B cell (primary cell): ENCODE measurements around the gene IMMP2L. TPM values are rescaled to one million over a fixed set of nuclear protein-coding genes. Genes with fewer than 3 reads are reported as not detected.

ENCODE experiments used
- ATAC-seq: fragments of 200-7000 bp; cut with Tn5 transposase; one replicate; pipeline ENCODE4 v1.10.0; 2021; ENCODE audit warnings: low read depth, mild to moderate bottlenecking, moderate number of reproducible peaks, moderate library complexity
- CTCF ChIA-PET: fragments of 350-600 bp; sonication (Branson Sonifier 250); formaldehyde crosslinking; loops from one replicate; lab custom pipeline; 2021; ENCODE audit warnings: antibody characterized with exemption, inconsistent platforms; lab: Charles Lee
- POLR2A ChIA-PET: fragments of 350-600 bp; sonication (Branson Sonifier 250); formaldehyde crosslinking; loops from one replicate; lab custom pipeline; 2021; ENCODE audit warnings: antibody characterized with exemption; lab: Charles Lee
- DNase-seq: peaks from one replicate; pipeline ENCODE4 v3.0.0; 2013
- H2AFZ ChIP-seq: 2 replicates; pipeline ENCODE4 v1.6.1; 2012; ENCODE audit warnings: mild to moderate bottlenecking, low read depth, low read length; ENCODE audit not compliant: insufficient read depth, poor library complexity, severe bottlenecking
- H3K27ac ChIP-seq, 2 donors: 1 replicate in 1 of 2; 2 replicates in 1 of 2; pipeline ENCODE4 v1.5.1; 2012 to 2013; ENCODE audit warnings: low read length in 2 of 2, mild to moderate bottlenecking in 2 of 2, moderate library complexity in 1 of 2
- H3K27me3 ChIP-seq, 4 experiments: fragments of 200-600 bp in 1 of 4; sonication (generic) in 1 of 4; replicated peaks in 1 of 4; 1 replicate in 2 of 4; 2 replicates in 2 of 4; pipeline versions ENCODE4 v1.6.1 to v1.7.0; 2013 to 2016; ENCODE audit warnings: low read length in 3 of 4, mild to moderate bottlenecking in 2 of 4, mixed read lengths in 1 of 4, moderate library complexity in 1 of 4; ENCODE audit not compliant: insufficient read depth in 4 of 4, control insufficient read depth in 3 of 4; ENCODE audit errors: control extremely low read depth in 1 of 4
- H3K36me3 ChIP-seq, 2 experiments: replicated peaks in 1 of 2; 1 replicate in 1 of 2; 2 replicates in 1 of 2; pipeline versions ENCODE4 v1.6.1 to v1.7.1; 2013; ENCODE audit warnings: low read length in 1 of 2; ENCODE audit not compliant: insufficient read depth in 2 of 2, control insufficient read depth in 1 of 2; ENCODE audit errors: control extremely low read depth in 1 of 2, extremely low read depth in 1 of 2
- H3K4me1 ChIP-seq, 2 donors: fragments of 200-600 bp in 1 of 2; sonication (generic) in 1 of 2; 1 replicate in 1 of 2; 2 replicates in 1 of 2; pipeline versions ENCODE4 v1.5.1 to v1.6.1; 2013 to 2017; ENCODE audit warnings: low read length in 2 of 2; ENCODE audit not compliant: control insufficient read depth in 2 of 2, insufficient read depth in 2 of 2
- H3K4me2 ChIP-seq: replicated peaks from 2 replicates; pipeline ENCODE3; 2012; ENCODE audit warnings: mild to moderate bottlenecking, low read depth, low read length; ENCODE audit not compliant: poor library complexity, severe bottlenecking
- H3K4me3 ChIP-seq, 5 experiments: fragments of 200-600 bp in 1 of 5; sonication (generic) in 1 of 5; 1 replicate in 3 of 5; 2 replicates in 2 of 5; pipeline versions ENCODE4 v1.5.1 to v1.7.0; 2011 to 2016; ENCODE audit warnings: low read length in 4 of 5, mild to moderate bottlenecking in 4 of 5, low read depth in 2 of 5, control low read depth in 1 of 5, moderate library complexity in 1 of 5; ENCODE audit not compliant: insufficient read depth in 1 of 5; ENCODE audit errors: control extremely low read depth in 1 of 5, extremely low read depth in 1 of 5
- H3K79me2 ChIP-seq: fragments of 200-600 bp; sonication (generic); one replicate; pipeline ENCODE4 v1.6.0; 2016; ENCODE audit warnings: low read length; ENCODE audit not compliant: control insufficient read depth, insufficient read depth
- H3K9ac ChIP-seq: fragments of 200-600 bp; sonication (generic); 2 replicates; pipeline ENCODE4 v1.6.1; 2017; ENCODE audit warnings: mild to moderate bottlenecking, low read length, moderate library complexity
- H3K9me3 ChIP-seq, 3 donors: one replicate each; pipeline versions ENCODE4 v1.6.1 to v1.7.1; 2013; ENCODE audit warnings: low read length in 2 of 3; ENCODE audit not compliant: control insufficient read depth in 2 of 3, insufficient read depth in 1 of 3; ENCODE audit errors: control extremely low read depth in 1 of 3
- H4K20me1 ChIP-seq: 2 replicates; pipeline ENCODE4 v1.6.0; 2012; ENCODE audit warnings: mild to moderate bottlenecking, low read length; ENCODE audit not compliant: insufficient read depth, control insufficient read depth, poor library complexity, severe bottlenecking
- H3K27ac Mint-ChIP-seq: one replicate; pipeline ENCODE4 v1.8.0; 2021; ENCODE audit warnings: mixed read lengths
- H3K27me3 Mint-ChIP-seq: one replicate; pipeline ENCODE4 v1.8.0; 2021; ENCODE audit warnings: mixed read lengths
- H3K4me1 Mint-ChIP-seq: one replicate; pipeline ENCODE4 v1.8.0; 2021; ENCODE audit warnings: mixed read lengths
- H3K4me3 Mint-ChIP-seq: one replicate; pipeline ENCODE4 v1.8.0; 2021; ENCODE audit warnings: mixed read lengths
- H3K9me3 Mint-ChIP-seq: one replicate; pipeline ENCODE4 v1.8.0; 2022; ENCODE audit warnings: mixed read lengths; ENCODE audit not compliant: insufficient read depth
- EZH2 ChIP-seq: IDR thresholded peaks from 2 replicates; pipeline ENCODE4 v1.6.1; 2012; ENCODE audit warnings: borderline replicate concordance, low read depth, mild to moderate bottlenecking, moderate library complexity, low read length; ENCODE audit not compliant: insufficient read depth, poor library complexity, severe bottlenecking
- WGBS: methylation state at CpG from one replicate; pipeline ENCODE4 v1.1.5; 2013; ENCODE audit warnings: missing lambda C conversion rate; ENCODE audit not compliant: insufficient coverage; 5-methylcytosine and 5-hydroxymethylcytosine counted together
- intact Hi-C: fragments of 100-400 bp; cut with micrococcal nuclease; formaldehyde crosslinking; loops from one replicate; pipeline ENCODE4 v1.10.0; 2022
- polyA plus RNA-seq: library from polyadenylated mRNA; depleted of rRNA; stranded (reverse); fragments of >200 nt; gene quantifications from 2 replicates; pipeline ENCODE4 v1.2.3, GENCODE V29; 2012
- total RNA-seq, 2 donors: library from RNA; stranded (reverse); fragments of 120-200 nt in 1 of 2; gene quantifications; 1 replicate in 1 of 2; 2 replicates in 1 of 2; pipeline versions ENCODE4 v1.2.3 to v1.2.4, GENCODE V29; 2013 to 2022
- TF ChIP-seq, protein P1 (sequence below): fragments of 200-600 bp; IDR thresholded peaks from one replicate; pipeline ENCODE4 v1.8.0; 2022; ENCODE audit warnings: antibody characterized with exemption, mild to moderate bottlenecking

IMMP2L gene
- total and polyA plus RNA-seq, 2 donors (not counting 1 experiment from before 2014, with no cell fraction given) = 3.8 to 34.2 TPM

DNA sequence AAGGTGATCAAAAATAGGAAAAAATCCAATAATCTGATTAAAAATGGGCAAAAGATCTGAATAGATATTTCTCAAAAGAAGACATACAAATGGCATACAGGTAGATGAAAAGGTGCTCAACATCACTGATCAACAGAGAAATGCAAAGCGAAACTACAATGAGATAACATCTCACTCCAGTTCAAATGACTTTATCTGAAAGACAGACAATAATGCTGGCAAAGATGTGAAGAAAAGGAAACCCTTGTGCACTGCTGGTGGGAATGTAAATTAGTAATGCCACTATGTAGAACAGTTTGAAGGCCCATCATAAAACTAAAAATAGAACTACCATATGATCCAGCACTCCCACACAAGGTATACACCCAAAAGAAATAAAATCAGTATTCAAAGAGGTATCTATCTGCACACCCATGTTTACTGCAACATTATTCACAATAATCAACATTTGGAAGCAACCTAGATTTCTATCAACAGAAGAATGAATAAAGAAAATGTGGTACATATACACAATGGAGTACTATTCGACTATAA, 386.3 kb downstream of the IMMP2L start:
- Mint-ChIP-seq H3K27me3 (no peaks in the 10 kb centered on the region), H3K27ac (no peak overlapping the region), H3K4me1 (no peaks in the 10 kb centered on the region), H3K4me3 (no peak overlapping the region), H3K9me3 (peaks cover 2% of the 10 kb centered on the region)
- ATAC-seq = no peak
- ChIA-PET CTCF (no interaction called here), POLR2A (no interaction called here)
- Histone ChIP-seq H2AFZ (no peak overlapping the region), H3K36me3 (no peaks in the 10 kb centered on the region), H3K79me2 (no peaks in the 10 kb centered on the region), H3K27ac (no peak overlapping the region), H3K4me3 (no peak overlapping the region), H3K27me3 (no peaks in the 10 kb centered on the region), H3K4me1 (no peaks in the 10 kb centered on the region), H3K9me3 (no peaks in the 10 kb centered on the region), H4K20me1 (no peaks in the 10 kb centered on the region), H3K4me2 (no peak overlapping the region), H3K9ac (no peak overlapping the region)
- intact Hi-C loops = no loop called here
- no peak for TF ChIP-seq EZH2
- TF ChIP-seq, protein P1, sequence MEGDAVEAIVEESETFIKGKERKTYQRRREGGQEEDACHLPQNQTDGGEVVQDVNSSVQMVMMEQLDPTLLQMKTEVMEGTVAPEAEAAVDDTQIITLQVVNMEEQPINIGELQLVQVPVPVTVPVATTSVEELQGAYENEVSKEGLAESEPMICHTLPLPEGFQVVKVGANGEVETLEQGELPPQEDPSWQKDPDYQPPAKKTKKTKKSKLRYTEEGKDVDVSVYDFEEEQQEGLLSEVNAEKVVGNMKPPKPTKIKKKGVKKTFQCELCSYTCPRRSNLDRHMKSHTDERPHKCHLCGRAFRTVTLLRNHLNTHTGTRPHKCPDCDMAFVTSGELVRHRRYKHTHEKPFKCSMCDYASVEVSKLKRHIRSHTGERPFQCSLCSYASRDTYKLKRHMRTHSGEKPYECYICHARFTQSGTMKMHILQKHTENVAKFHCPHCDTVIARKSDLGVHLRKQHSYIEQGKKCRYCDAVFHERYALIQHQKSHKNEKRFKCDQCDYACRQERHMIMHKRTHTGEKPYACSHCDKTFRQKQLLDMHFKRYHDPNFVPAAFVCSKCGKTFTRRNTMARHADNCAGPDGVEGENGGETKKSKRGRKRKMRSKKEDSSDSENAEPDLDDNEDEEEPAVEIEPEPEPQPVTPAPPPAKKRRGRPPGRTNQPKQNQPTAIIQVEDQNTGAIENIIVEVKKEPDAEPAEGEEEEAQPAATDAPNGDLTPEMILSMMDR = no peak
- DNase-seq = no peak
- no CpG with 5 or more reads among the region's 2 CpGs for WGBS

DNA sequence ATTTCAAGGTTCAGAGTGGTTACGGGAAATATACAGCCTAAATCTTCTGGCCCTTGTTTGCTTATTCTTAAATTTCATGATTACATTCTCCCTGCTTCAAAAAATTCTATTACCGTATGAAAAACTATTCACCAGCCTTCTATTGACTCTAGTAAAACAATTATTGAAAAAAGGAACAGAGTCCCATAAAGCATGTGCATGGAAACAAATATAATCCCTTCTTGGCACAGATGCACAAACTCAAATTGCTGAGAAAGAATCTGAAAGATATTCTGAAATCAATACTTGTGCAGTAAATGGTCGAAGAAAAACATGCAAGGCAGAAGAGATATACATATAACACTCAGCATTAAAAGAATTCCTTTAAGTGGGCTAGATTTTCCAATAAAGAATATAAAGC, 387.8 kb downstream of the IMMP2L start:
- DNase-seq (no peak), ATAC-seq (no peak)
- H3K4me1 Mint-ChIP-seq = no peaks in the 10 kb centered on the region
- no peak overlapping the region for H3K27ac Mint-ChIP-seq
- H3K27ac ChIP-seq = no peak overlapping the region
- ChIA-PET CTCF (no interaction called here), POLR2A (no interaction called here)
- H3K9me3 Mint-ChIP-seq = no peaks in the 10 kb centered on the region
- no peaks in the 10 kb centered on the region for H3K27me3 ChIP-seq
- H2AFZ ChIP-seq = no peak overlapping the region
- H3K4me1 ChIP-seq = no peaks in the 10 kb centered on the region
- no peaks in the 10 kb centered on the region for H3K79me2 ChIP-seq
- H4K20me1 ChIP-seq = no peaks in the 10 kb centered on the region
- H3K9me3 ChIP-seq = no peaks in the 10 kb centered on the region
- H3K27me3 Mint-ChIP-seq = no peaks in the 10 kb centered on the region
- TF ChIP-seq EZH2 = no peak
- TF ChIP-seq, protein P1 = no peak
- H3K9ac ChIP-seq = no peak overlapping the region
- H3K4me2 ChIP-seq = no peak overlapping the region
- intact Hi-C loops = no loop called here
- H3K4me3 ChIP-seq = no peak overlapping the region
- no peaks in the 10 kb centered on the region for H3K36me3 ChIP-seq
- H3K4me3 Mint-ChIP-seq = no peak overlapping the region
- WGBS = 100% methylated on average over 1 of the region's 3 CpGs
